ENCODE measurements around the gene ZNF503. TPM values are rescaled to one million over a fixed set of nuclear protein-coding genes. Genes with fewer than 3 reads are reported as not detected.

Gene ZNF503
- total and polyA plus RNA-seq, 10 of the 15 experiments (the other 5 are each of a cell fraction or from before 2014, with no cell fraction given) = 0.05 to 1.1 (median 0.11) TPM; not detected in 1

DNA sequence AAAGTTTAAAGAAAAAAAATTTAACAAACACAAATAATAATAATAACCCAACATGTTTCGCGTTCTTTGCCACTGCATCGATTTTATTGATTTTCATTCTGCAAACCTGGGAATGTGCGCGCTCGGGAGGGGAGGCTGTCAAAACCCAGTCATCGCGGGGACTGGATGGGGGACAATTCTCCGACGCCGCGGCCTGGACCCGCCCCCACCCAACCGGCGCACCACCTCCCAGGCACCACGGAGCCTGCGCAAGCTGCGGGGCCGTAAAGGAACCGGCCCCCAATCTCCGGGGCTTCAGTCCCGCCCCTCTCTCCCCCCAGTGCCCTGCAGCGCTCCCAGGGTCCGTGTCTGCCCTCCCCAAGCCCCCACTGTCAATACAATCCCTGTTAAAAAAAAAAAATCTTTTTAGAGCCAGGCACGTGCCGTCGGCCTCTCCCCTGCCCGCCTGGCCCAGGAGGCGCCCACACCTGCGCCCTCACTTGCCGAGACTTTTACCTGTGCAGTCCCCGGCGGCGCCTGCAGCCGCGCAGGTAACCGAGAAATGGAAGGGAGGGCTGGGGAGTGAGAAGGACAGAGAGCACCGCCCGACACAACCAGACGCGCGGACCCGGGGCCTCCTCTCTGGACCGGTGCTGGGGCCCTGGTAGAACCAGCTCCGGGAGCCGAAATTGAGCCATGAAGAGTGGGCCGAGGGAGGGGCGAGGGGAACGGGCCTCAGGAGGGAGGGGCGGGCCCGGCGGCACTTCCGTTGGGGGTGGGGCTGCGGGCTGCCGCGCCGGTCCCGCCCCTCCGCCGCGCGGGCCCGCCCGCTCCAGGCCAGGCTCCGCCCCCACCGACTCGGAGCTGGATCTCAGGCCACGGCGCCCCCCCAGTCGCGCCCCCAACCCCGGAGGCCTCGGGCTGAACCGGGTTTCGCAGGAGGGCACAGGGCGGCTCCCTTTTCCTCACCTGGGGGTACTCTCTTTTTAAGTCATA is 7.6 kb upstream of the ZNF503 start:
- no peak overlapping the region for H3K27ac ChIP-seq (ENCODE audit: control insufficient read depth, insufficient read depth)
- BruUV-seq (replicated peaks) = no TSS peak
- H3K4me1 ChIP-seq (ENCODE audit: control insufficient read depth, insufficient read depth, low read length) = no peaks in the 10 kb centered on the region
- no peak for DNase-seq (ENCODE audit: low read depth, low spot score)
- ChIA-PET CTCF (interaction anchor here (0.5 kb wide), 1 partner anchor 21 kb away, joined by 5 read pairs; no protein-coding TSS in a partner anchor), SMC1A (ENCODE audit: uncharacterized antibody, unreplicated experiment) (interaction anchor here (0.6 to 2.3 kb wide), 4 partner anchors 16 to 1540 kb away, joined by 3 to 7 read pairs (median 4); no protein-coding TSS in a partner anchor), RAD21 (ENCODE audit: unreplicated experiment) (interaction anchor here (0.8 to 1.9 kb wide), 2 partner anchors 8 to 199 kb away, joined by 5 to 6 read pairs; partner anchors contain the start of gene ZNF503), POLR2A (interaction anchor here (0.6 to 1.2 kb wide), 3 partner anchors 8 to 1591 kb away, joined by 3 to 5 read pairs (median 3); partner anchors contain the start of gene ZNF503)
- no peaks in the 10 kb centered on the region for H3K79me2 ChIP-seq (ENCODE audit: control insufficient read depth, insufficient read depth, low read length)
- no peak overlapping the region for H2AFZ ChIP-seq (ENCODE audit: control insufficient read depth, low read depth, low read length)
- in situ Hi-C loops (cut with MboI) = no loop called here
- intact Hi-C loops (cut with micrococcal nuclease; ENCODE audit: unreplicated experiment) = loop anchor here (10.0 kb wide), 2 partner anchors 236 to 896 kb away; no protein-coding TSS in a partner anchor
- peak; percentile 90 for ATAC-seq
- no peak overlapping the region for H3K9ac ChIP-seq (ENCODE audit: control insufficient read depth, insufficient read depth, low read length)
- no peak overlapping the region for H3K4me3 ChIP-seq
- WGBS (ENCODE audit: insufficient coverage, insufficient replicate concordance, low lambda C conversion rate, missing lambda C conversion rate) = 16% methylated on average over 43 of the region's 76 CpGs
- no peak for FAIRE-seq
- H3K27me3 ChIP-seq (replicated peaks in 1 of 2; ENCODE audit: control insufficient read depth in 2 of 2, insufficient read depth in 2 of 2, low read length in 1 of 2) = peaks cover 3 to 7% of the 10 kb centered on the region in 2 experiments; a peak in 3 of 4 replicates
- peak overlapping the region; percentile 39; the same call in 1 of the 2 replicates for H3K4me2 ChIP-seq (ENCODE audit: control insufficient read depth, insufficient read depth)
- no peaks in the 10 kb centered on the region; the same call in 2 of the 3 replicates for H3K9me3 ChIP-seq (replicated peaks; ENCODE audit: control insufficient read depth, insufficient read depth, low read length)
- no peaks in the 10 kb centered on the region for H4K20me1 ChIP-seq (ENCODE audit: control insufficient read depth, insufficient read depth)
- H3K36me3 ChIP-seq (ENCODE audit: control insufficient read depth in 2 of 2, insufficient read depth in 2 of 2, low read length in 1 of 2) = no peaks in the 10 kb centered on the region
- TF ChIP-seq HDAC2 (IDR thresholded peaks at IDR 0.05) = no peak
- TF ChIP-seq NRF1 (conservative IDR thresholded peaks at IDR 0.05; ENCODE audit: low read depth, low read length) = peak; percentile 36; the same call in 1 of the 2 replicates
- no peak for TF ChIP-seq POLR2AphosphoS5 (IDR thresholded peaks at IDR 0.05; ENCODE audit: low read length)
- 0 out of 2 replicates have a peak, but pooled peaks have one; percentile 17 for TF ChIP-seq SMARCA5 (IDR thresholded peaks at IDR 0.05)
- TF ChIP-seq, protein P1, sequence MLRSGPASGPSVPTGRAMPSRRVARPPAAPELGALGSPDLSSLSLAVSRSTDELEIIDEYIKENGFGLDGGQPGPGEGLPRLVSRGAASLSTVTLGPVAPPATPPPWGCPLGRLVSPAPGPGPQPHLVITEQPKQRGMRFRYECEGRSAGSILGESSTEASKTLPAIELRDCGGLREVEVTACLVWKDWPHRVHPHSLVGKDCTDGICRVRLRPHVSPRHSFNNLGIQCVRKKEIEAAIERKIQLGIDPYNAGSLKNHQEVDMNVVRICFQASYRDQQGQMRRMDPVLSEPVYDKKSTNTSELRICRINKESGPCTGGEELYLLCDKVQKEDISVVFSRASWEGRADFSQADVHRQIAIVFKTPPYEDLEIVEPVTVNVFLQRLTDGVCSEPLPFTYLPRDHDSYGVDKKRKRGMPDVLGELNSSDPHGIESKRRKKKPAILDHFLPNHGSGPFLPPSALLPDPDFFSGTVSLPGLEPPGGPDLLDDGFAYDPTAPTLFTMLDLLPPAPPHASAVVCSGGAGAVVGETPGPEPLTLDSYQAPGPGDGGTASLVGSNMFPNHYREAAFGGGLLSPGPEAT (IDR thresholded peaks at IDR 0.05; ENCODE audit: low read depth) = no peak
- TF ChIP-seq, protein P2, sequence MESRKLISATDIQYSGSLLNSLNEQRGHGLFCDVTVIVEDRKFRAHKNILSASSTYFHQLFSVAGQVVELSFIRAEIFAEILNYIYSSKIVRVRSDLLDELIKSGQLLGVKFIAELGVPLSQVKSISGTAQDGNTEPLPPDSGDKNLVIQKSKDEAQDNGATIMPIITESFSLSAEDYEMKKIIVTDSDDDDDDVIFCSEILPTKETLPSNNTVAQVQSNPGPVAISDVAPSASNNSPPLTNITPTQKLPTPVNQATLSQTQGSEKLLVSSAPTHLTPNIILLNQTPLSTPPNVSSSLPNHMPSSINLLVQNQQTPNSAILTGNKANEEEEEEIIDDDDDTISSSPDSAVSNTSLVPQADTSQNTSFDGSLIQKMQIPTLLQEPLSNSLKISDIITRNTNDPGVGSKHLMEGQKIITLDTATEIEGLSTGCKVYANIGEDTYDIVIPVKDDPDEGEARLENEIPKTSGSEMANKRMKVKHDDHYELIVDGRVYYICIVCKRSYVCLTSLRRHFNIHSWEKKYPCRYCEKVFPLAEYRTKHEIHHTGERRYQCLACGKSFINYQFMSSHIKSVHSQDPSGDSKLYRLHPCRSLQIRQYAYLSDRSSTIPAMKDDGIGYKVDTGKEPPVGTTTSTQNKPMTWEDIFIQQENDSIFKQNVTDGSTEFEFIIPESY (IDR thresholded peaks at IDR 0.05) = no peak
- no peak for TF ChIP-seq HCFC1 (IDR thresholded peaks at IDR 0.05; ENCODE audit: low read length)
- TF ChIP-seq NR2F1 (conservative IDR thresholded peaks at IDR 0.05) = no peak
- TF ChIP-seq TCF7 (IDR thresholded peaks at IDR 0.05; ENCODE audit: borderline replicate concordance) = no peak
- no peak for TF ChIP-seq SPI1 (IDR thresholded peaks at IDR 0.05; ENCODE audit: borderline replicate concordance, insufficient read depth, low read depth, low read length)
- TF ChIP-seq YBX1 (IDR thresholded peaks at IDR 0.05) = no peak
- TF ChIP-seq JUND (IDR thresholded peaks at IDR 0.05; ENCODE audit: low read depth, low read length) = no peak
- TF ChIP-seq CHD2 (IDR thresholded peaks at IDR 0.05; ENCODE audit: borderline replicate concordance, low read depth, low read length) = 0 out of 2 replicates have a peak, but pooled peaks have one; percentile 36
- TF ChIP-seq, protein P3, sequence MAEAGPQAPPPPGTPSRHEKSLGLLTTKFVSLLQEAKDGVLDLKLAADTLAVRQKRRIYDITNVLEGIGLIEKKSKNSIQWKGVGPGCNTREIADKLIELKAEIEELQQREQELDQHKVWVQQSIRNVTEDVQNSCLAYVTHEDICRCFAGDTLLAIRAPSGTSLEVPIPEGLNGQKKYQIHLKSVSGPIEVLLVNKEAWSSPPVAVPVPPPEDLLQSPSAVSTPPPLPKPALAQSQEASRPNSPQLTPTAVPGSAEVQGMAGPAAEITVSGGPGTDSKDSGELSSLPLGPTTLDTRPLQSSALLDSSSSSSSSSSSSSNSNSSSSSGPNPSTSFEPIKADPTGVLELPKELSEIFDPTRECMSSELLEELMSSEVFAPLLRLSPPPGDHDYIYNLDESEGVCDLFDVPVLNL (IDR thresholded peaks at IDR 0.05; ENCODE audit: low read depth, low read length) = no peak
- TF ChIP-seq, protein P4, sequence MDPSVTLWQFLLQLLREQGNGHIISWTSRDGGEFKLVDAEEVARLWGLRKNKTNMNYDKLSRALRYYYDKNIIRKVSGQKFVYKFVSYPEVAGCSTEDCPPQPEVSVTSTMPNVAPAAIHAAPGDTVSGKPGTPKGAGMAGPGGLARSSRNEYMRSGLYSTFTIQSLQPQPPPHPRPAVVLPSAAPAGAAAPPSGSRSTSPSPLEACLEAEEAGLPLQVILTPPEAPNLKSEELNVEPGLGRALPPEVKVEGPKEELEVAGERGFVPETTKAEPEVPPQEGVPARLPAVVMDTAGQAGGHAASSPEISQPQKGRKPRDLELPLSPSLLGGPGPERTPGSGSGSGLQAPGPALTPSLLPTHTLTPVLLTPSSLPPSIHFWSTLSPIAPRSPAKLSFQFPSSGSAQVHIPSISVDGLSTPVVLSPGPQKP (IDR thresholded peaks at IDR 0.05; ENCODE audit: low read depth, low read length) = no peak
- TF ChIP-seq HDGF (IDR thresholded peaks at IDR 0.05) = no peak
- TF ChIP-seq SREBF2 (IDR thresholded peaks at IDR 0.05; ENCODE audit: low read length) = no peak
- TF ChIP-seq ZNF207 (IDR thresholded peaks at IDR 0.05; ENCODE audit: borderline replicate concordance) = no peak

Data from GM12878 (cell line).